Peyer's patch (tissue), 4 donors: Measurements from ENCODE around the gene TPRN. TPM values are rescaled to one million over a fixed set of nuclear protein-coding genes. Genes with fewer than 3 reads are reported as not detected.

Experiments
- DNase-seq, 3 donors: peaks; one replicate each; pipeline ENCODE4 v3.0.0-alpha.2; 2017 to 2019
- H3K27ac ChIP-seq, 4 donors: fragments of 200-600 bp; sonication (generic); one replicate each; pipeline ENCODE4 v1.5.1; 2016 to 2019
- H3K27me3 ChIP-seq, 2 donors: fragments of 200-600 bp; sonication (generic); one replicate each; pipeline ENCODE4 v1.5.1; 2019
- H3K36me3 ChIP-seq, 3 donors: fragments of 200-600 bp; sonication (generic); one replicate each; pipeline ENCODE4 v1.5.1; 2016 to 2019
- H3K4me1 ChIP-seq, 4 donors: fragments of 200-600 bp; sonication (generic); one replicate each; pipeline ENCODE4 v1.5.1; 2016 to 2019
- H3K4me3 ChIP-seq, 4 donors: fragments of 200-600 bp; sonication (generic); 1 replicate in 3 of 4; 2 replicates in 1 of 4; pipeline ENCODE4 v1.5.1; 2016 to 2019; ENCODE audit warnings: mild to moderate bottlenecking in 1 of 4
- H3K9me3 ChIP-seq, 4 donors: fragments of 200-600 bp; sonication (generic); one replicate each; pipeline ENCODE4 v1.5.1; 2016 to 2019; ENCODE audit warnings: mild to moderate bottlenecking in 1 of 4
- POLR2A ChIP-seq, 2 donors: fragments of 450-650 bp; IDR thresholded peaks; one replicate each; pipeline ENCODE4 v1.5.1; 2017; ENCODE audit warnings: antibody characterized with exemption in 2 of 2, mild to moderate bottlenecking in 2 of 2, moderate library complexity in 2 of 2
- total RNA-seq, 4 donors: library from RNA; depleted of rRNA; stranded (reverse); fragments of >200 nt; gene quantifications; one replicate each; pipeline ENCODE4 v1.1.0, GENCODE V29; 2016
- TF ChIP-seq, protein P1 (sequence below), 6 experiments: fragments of 450-650 bp in 4 of 6; fragments of 200-600 bp in 2 of 6; sonication (generic) in 1 of 6; IDR thresholded peaks; one replicate each; pipeline ENCODE4 v1.5.1; 2017 to 2019; ENCODE audit warnings: antibody characterized with exemption in 6 of 6, mild to moderate bottlenecking in 3 of 6, moderate library complexity in 1 of 6

The TPRN gene
- total RNA-seq, 4 donors from 2014 or later = 28.1 to 167 (median 130) TPM

DNA sequence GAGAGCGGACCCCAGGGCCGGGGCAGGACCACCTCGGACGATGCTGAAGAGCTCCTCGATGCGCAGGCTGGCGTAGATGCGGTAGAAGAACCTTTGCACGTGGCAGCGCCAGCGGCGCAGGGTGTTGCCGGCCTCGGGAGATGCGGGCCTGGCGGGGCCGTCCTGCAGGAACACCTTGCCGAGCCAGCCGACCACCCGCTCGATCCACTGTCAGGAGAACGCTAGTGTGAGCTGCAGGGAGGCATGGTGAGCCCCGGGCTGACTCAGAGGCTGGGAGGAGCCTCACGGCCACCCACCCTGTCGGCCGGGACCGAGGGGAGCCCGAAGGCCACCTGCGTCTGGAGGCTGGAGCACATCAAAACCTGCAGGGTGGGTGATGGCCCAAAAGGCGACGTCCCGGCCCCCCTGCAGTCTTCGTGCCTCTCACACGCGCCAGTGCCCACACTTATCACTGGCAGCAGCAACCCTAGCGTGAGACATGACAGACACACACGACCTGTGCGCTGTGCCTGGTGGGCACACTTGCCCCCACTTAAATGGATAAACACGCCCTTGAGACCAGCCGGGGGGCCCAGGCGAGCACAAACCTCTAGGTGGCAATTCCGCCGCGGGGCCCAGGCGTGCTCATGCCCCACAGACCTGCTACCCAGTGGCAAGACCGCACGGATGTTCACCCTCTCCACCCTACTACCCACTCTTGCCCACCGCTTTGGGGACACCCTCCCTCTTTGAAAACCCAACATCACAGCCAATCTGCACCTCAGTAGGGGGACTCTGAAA lies 15.5 kb downstream of the TPRN start:
- peaks cover 0 to 66% (median 0%) of the 10 kb centered on the region in 3 donors for H3K36me3 ChIP-seq

DNA sequence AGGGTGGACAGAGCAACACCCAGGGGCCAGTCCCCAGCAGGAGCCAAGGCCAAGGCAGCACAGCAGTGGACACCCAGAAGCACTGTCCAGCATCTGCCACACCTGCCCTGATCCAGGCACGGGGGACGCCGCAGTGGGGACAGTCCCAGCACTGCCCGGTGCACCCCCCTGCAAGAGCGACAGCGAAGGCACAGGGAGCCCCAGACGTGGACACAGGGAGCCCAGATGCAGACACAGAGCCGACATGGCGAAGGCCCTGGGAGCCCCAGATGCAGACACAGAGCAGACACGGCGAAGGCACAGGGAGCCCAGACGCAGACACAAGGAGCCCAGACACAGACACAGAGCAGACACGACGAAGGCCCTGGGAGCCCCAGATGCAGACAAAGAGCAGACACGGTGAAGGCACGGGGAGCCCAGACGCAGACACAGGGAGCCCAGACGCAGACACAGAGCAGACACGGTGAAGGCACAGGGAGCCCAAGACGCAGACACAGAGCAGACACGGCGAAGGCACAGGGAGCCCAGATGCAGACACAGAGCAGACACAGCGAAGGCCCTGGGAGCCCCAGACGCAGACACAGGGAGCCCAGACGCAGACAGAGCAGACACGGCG lies 16.5 kb downstream of the TPRN start:
- Histone ChIP-seq H3K9me3 (no peaks in the 10 kb centered on the region), H3K4me1 (peaks cover 6 to 25% (median 17%) of the 10 kb centered on the region in 4 donors), H3K36me3 (peaks cover 0 to 76% (median 0%) of the 10 kb centered on the region in 3 donors), H3K4me3 (no peak overlapping the region), H3K27me3 (no peaks in the 10 kb centered on the region), H3K27ac (no peak overlapping the region)
- no peak for TF ChIP-seq POLR2A (IDR thresholded peaks at IDR 0.05)
- DNase-seq = no peak

More for the DNA sequence above, 15.5 kb downstream of the TPRN start:
- Histone ChIP-seq H3K4me1 (peaks cover 7 to 34% (median 25%) of the 10 kb centered on the region in 4 donors), H3K27ac (no peak overlapping the region), H3K9me3 (no peaks in the 10 kb centered on the region), H3K4me3 (no peak overlapping the region), H3K27me3 (no peaks in the 10 kb centered on the region)
- no peak for DNase-seq
- TF ChIP-seq, protein P1, sequence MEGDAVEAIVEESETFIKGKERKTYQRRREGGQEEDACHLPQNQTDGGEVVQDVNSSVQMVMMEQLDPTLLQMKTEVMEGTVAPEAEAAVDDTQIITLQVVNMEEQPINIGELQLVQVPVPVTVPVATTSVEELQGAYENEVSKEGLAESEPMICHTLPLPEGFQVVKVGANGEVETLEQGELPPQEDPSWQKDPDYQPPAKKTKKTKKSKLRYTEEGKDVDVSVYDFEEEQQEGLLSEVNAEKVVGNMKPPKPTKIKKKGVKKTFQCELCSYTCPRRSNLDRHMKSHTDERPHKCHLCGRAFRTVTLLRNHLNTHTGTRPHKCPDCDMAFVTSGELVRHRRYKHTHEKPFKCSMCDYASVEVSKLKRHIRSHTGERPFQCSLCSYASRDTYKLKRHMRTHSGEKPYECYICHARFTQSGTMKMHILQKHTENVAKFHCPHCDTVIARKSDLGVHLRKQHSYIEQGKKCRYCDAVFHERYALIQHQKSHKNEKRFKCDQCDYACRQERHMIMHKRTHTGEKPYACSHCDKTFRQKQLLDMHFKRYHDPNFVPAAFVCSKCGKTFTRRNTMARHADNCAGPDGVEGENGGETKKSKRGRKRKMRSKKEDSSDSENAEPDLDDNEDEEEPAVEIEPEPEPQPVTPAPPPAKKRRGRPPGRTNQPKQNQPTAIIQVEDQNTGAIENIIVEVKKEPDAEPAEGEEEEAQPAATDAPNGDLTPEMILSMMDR (IDR thresholded peaks at IDR 0.05) = no peak
- TF ChIP-seq POLR2A (IDR thresholded peaks at IDR 0.05) = no peak

DNA sequence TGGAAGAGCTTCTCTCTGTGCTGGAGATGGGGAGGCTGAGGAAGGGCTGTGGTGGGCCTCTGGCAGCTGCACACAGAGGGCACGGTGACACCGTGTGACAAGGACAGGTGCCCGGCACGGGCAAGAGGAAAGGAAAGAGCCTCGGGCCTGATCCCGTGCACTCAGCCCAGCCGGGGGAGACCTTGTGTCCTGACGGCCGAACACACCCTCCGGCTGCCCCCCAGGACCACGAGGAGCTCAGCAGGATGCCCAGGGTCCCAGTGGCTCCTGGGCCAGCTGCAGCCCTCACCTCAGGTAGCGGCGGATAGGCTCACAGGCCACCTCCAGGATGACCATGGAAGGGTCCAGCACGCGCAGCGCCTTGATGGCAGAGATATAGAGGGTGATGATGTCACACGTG lies 17.7 kb downstream of the TPRN start:
- Histone ChIP-seq H3K27me3 (no peaks in the 10 kb centered on the region), H3K4me1 (peaks cover 6 to 22% (median 15%) of the 10 kb centered on the region in 4 donors), H3K36me3 (peaks cover 0 to 88% (median 0%) of the 10 kb centered on the region in 3 donors), H3K9me3 (no peaks in the 10 kb centered on the region), H3K27ac (no peak overlapping the region), H3K4me3 (no peak overlapping the region)
- no peak for DNase-seq
- no peak for TF ChIP-seq POLR2A (IDR thresholded peaks at IDR 0.05)
- TF ChIP-seq, protein P1 (IDR thresholded peaks at IDR 0.05) = no peak

DNA sequence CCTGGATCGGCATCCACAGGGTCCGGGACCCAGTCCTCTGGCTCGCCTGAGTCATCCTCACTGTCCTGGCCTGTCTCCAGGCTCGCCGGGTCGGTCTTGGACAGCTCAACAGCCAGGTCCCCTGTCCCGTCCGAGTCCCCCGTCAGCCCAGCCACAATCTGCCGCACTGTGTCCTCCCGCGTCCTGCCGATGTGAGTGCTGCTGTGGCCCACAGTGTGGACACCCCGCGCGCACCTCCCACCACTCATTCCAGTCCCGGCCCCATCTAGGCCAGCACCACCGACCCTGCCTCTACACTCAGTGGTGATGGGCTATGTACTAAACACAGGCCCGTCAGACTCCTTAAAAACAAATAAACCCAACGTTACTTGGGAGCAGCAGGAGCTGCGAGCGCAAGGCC lies 18.9 kb downstream of the TPRN start:
- Histone ChIP-seq H3K4me1 (peaks cover 0 to 10% (median 5%) of the 10 kb centered on the region in 4 donors), H3K9me3 (no peaks in the 10 kb centered on the region), H3K27ac (no peak overlapping the region), H3K4me3 (no peak overlapping the region), H3K27me3 (no peaks in the 10 kb centered on the region), H3K36me3 (peaks cover 0 to 86% (median 0%) of the 10 kb centered on the region in 3 donors)
- no peak for TF ChIP-seq POLR2A (IDR thresholded peaks at IDR 0.05)
- TF ChIP-seq, protein P1 (IDR thresholded peaks at IDR 0.05) = no peak
- DNase-seq = no peak

DNA sequence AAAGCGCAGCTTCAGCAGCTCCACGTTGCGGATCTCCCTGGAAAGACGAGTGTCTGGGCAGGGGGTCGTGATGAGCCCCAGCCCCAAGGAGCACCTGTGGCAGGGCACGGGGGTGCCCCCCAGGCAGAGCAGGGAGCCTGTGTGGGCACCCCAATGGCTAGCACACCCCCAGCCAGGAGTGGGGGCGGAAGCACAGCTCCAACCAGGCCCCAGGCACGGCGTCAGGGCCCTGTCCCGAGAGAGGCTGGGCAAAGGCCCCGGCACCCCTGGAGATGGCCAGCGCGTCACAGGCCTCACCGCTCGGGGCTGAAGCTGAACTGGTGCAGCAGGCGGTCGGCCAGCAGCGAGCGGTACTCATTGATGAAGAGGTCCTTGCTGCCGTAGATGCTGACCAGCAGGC lies 20.1 kb downstream of the TPRN start:
- Histone ChIP-seq H3K36me3 (peaks cover 0 to 77% (median 0%) of the 10 kb centered on the region in 3 donors), H3K4me3 (no peak overlapping the region), H3K27me3 (no peaks in the 10 kb centered on the region), H3K4me1 (peaks cover 0 to 4% (median under 1%) of the 10 kb centered on the region in 4 donors), H3K9me3 (no peaks in the 10 kb centered on the region), H3K27ac (no peak overlapping the region)
- TF ChIP-seq POLR2A (IDR thresholded peaks at IDR 0.05) = no peak
- TF ChIP-seq, protein P1 (IDR thresholded peaks at IDR 0.05) = no peak
- no peak for DNase-seq

DNA sequence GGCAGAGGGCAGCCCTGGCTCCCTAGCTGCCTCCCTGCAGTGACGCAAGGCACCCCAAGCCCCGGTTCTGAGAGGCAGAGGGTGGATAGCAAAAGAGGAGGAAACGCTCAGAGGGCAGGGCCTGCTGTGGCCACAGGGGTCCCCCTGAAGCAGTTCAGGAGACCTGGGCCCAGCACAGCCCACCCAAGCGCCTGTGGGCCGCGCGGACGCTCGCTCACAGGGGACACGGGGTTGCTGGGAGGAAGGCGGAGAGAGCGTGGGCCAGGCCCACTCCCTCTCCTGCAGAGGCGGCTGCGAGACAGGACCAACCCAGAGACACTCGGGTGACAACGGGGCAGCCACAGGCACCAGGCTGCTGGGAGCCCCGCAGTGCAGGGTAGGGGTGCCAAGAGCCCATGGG lies 20.8 kb downstream of the TPRN start:
- DNase-seq = no peak
- Histone ChIP-seq H3K4me3 (no peak overlapping the region), H3K36me3 (peaks cover 0 to 72% (median 0%) of the 10 kb centered on the region in 3 donors), H3K27me3 (no peaks in the 10 kb centered on the region), H3K9me3 (no peaks in the 10 kb centered on the region), H3K27ac (no peak overlapping the region), H3K4me1 (peaks cover 0 to 11% (median 0%) of the 10 kb centered on the region in 4 donors)
- no peak for TF ChIP-seq POLR2A (IDR thresholded peaks at IDR 0.05)
- TF ChIP-seq, protein P1 (IDR thresholded peaks at IDR 0.05) = no peak
